NCI-H1092 treated with DMSO at 0.1 percent for 48 hours (cell line): ENCODE data around the gene ACACA.
"Not testable (repeated sequence)": the region's sequence is repeated elsewhere in the genome, so short reads cannot be mapped to it uniquely, and the experiment has no call there.

Experiments
- DNase-seq: peaks from one replicate; lab custom pipeline; 2025; lab: John Stamatoyannopoulos, UW

ACACA gene

GRCh38 chr17:37170881-37171425, 235.7 kb downstream of the ACACA start:
- no peak for DNase-seq

- DNase-seq, result peak; percentile 61
Measured at GRCh38 chr17:37168731-37169353, 237.8 kb downstream of the ACACA start.

- DNase-seq, result no peak
Measured at GRCh38 chr17:37167756-37168155, 238.9 kb downstream of the ACACA start.

GRCh38 chr17:37164057-37164456, 242.6 kb downstream of the ACACA start:
- no peak for DNase-seq

- no peak for DNase-seq
Measured at GRCh38 chr17:37162800-37163199, 243.8 kb downstream of the ACACA start.

GRCh38 chr17:37160944-37161343, 245.7 kb downstream of the ACACA start:
- DNase-seq, result no peak

- DNase-seq, result no peak
Measured at GRCh38 chr17:37158290-37158689, 248.3 kb downstream of the ACACA start.

GRCh38 chr17:37148156-37148555, 258.5 kb downstream of the ACACA start:
- no peak for DNase-seq

- no peak for DNase-seq
Measured at GRCh38 chr17:37147301-37147812, 259.3 kb downstream of the ACACA start.

GRCh38 chr17:37146086-37147064, 260.3 kb downstream of the ACACA start:
- no peak for DNase-seq

GRCh38 chr17:37144075-37144701, 262.4 kb downstream of the ACACA start:
- DNase-seq, result no peak

- not testable (repeated sequence) for DNase-seq
Measured at GRCh38 chr17:37143558-37143957, 263.1 kb downstream of the ACACA start.

GRCh38 chr17:37142294-37142896, 264.2 kb downstream of the ACACA start:
- DNase-seq, result no peak

GRCh38 chr17:37138571-37139120, 268.0 kb downstream of the ACACA start:
- DNase-seq, result no peak

GRCh38 chr17:37137906-37138514, 268.6 kb downstream of the ACACA start:
- DNase-seq, result no peak

- DNase-seq, result no peak
Measured at GRCh38 chr17:37137070-37137610, 269.5 kb downstream of the ACACA start.

- no peak for DNase-seq
Measured at GRCh38 chr17:37135576-37135975, 271.1 kb downstream of the ACACA start.

GRCh38 chr17:37134050-37134449, 272.6 kb downstream of the ACACA start:
- peak; percentile 48 for DNase-seq

GRCh38 chr17:37133136-37133535, 273.5 kb downstream of the ACACA start:
- peak; percentile 13 for DNase-seq
